SH-SY5Y (cell line): ENCODE measurements around the gene INSYN1.

Source experiments
- GATA2 ChIP-seq: IDR thresholded peaks from 2 replicates; pipeline ENCODE4 v1.6.1; 2011; ENCODE audit warnings: mild to moderate bottlenecking, low read depth, low read length
- GATA3 ChIP-seq: IDR thresholded peaks from 2 replicates; pipeline ENCODE4 v1.6.1; 2011; ENCODE audit warnings: low read depth, mild to moderate bottlenecking, low read length, moderate library complexity

The INSYN1 gene

GRCh38 chr15:73753250-73754130 lies at the start of gene INSYN1:
TSS of gene INSYN1 (minus strand) at chr15:73753351. CDS start at chr15:73751130, 2,221 bp downstream.
- no peak for TF ChIP-seq GATA2
- TF ChIP-seq GATA3, result no peak

- no peak for TF ChIP-seq GATA2
- no peak for TF ChIP-seq GATA3
These were observed 49.4 kb upstream of the INSYN1 start for GRCh38 chr15:73802431-73803041.

- no peak for TF ChIP-seq GATA2
- no peak for TF ChIP-seq GATA3
These were observed 47.7 kb upstream of the INSYN1 start for GRCh38 chr15:73800662-73801345.

- no peak for TF ChIP-seq GATA2
- TF ChIP-seq GATA3, result no peak
These were observed 46.3 kb upstream of the INSYN1 start for GRCh38 chr15:73799466-73799865.

GRCh38 chr15:73797366-73798158 lies 44.4 kb upstream of the INSYN1 start:
- TF ChIP-seq GATA3 (no peak), GATA2 (no peak)

- TF ChIP-seq GATA2 (no peak), GATA3 (no peak)
These were observed 43.2 kb upstream of the INSYN1 start for GRCh38 chr15:73796331-73796831.

- TF ChIP-seq GATA2 (no peak), GATA3 (no peak)
These were observed 41.4 kb upstream of the INSYN1 start for GRCh38 chr15:73794443-73795133.

GRCh38 chr15:73792415-73792814 lies 39.3 kb upstream of the INSYN1 start:
- no peak for TF ChIP-seq GATA3
- no peak for TF ChIP-seq GATA2

GRCh38 chr15:73789521-73790240 lies 36.5 kb upstream of the INSYN1 start:
- TF ChIP-seq GATA3, result no peak
- no peak for TF ChIP-seq GATA2

GRCh38 chr15:73787621-73788020 lies 34.5 kb upstream of the INSYN1 start:
- no peak for TF ChIP-seq GATA2
- TF ChIP-seq GATA3, result no peak

GRCh38 chr15:73786538-73786937 lies 33.4 kb upstream of the INSYN1 start:
- TF ChIP-seq GATA3, result no peak
- no peak for TF ChIP-seq GATA2

GRCh38 chr15:73784291-73784690 lies 31.1 kb upstream of the INSYN1 start:
- TF ChIP-seq GATA3, result no peak
- no peak for TF ChIP-seq GATA2

- no peak for TF ChIP-seq GATA2
- no peak for TF ChIP-seq GATA3
These were observed 29.3 kb upstream of the INSYN1 start for GRCh38 chr15:73782344-73782959.
